ELR (cell line): ENCODE results near the gene OPN1SW.

Experiments used
- DNase-seq: peaks from one replicate; pipeline ENCODE4 v3.0.0-alpha.2; 2015; ENCODE audit warnings: low read depth

OPN1SW gene

GRCh38 chr7:128792471-128793180, 17.0 kb upstream of the OPN1SW start:
- no peak for DNase-seq

- DNase-seq: peak; percentile 54
Observed at GRCh38 chr7:128791972-128792327, 16.4 kb upstream of the OPN1SW start.

- DNase-seq: peak; percentile 67
Observed at GRCh38 chr7:128791121-128791971, 15.8 kb upstream of the OPN1SW start, which contains the start of gene CCDC136. Gene CCDC136 (plus strand): TSS chr7:128791968. CDS start chr7:128792412, 444 bp downstream.

GRCh38 chr7:128790315-128791041, 14.9 kb upstream of the OPN1SW start:
- no peak for DNase-seq

- DNase-seq: no peak
Observed at GRCh38 chr7:128788446-128789412, 13.1 kb upstream of the OPN1SW start.

- no peak for DNase-seq
Observed at GRCh38 chr7:128785738-128786137, 10.1 kb upstream of the OPN1SW start.

- peak; percentile 70 for DNase-seq
Observed at GRCh38 chr7:128783143-128783861, 7.7 kb upstream of the OPN1SW start.

- DNase-seq: no peak
Observed at GRCh38 chr7:128781851-128782250, 6.3 kb upstream of the OPN1SW start.

- no peak for DNase-seq
Observed at GRCh38 chr7:128781126-128781525, 5.5 kb upstream of the OPN1SW start.

- DNase-seq: no peak
Observed at GRCh38 chr7:128778946-128779345, 3.4 kb upstream of the OPN1SW start.

GRCh38 chr7:128777156-128778123, 1.8 kb upstream of the OPN1SW start:
- peak; percentile 24 for DNase-seq

GRCh38 chr7:128774921-128775320, 673 bp downstream of the OPN1SW start:
- no peak for DNase-seq

- DNase-seq: no peak
Observed at GRCh38 chr7:128774029-128774689, 1.4 kb downstream of the OPN1SW start.

GRCh38 chr7:128773604-128774003, 2.0 kb downstream of the OPN1SW start:
- DNase-seq: no peak

- no peak for DNase-seq
Observed at GRCh38 chr7:128770233-128770632, 5.4 kb downstream of the OPN1SW start.

- DNase-seq: no peak
Observed at GRCh38 chr7:128767475-128768110, 8.0 kb downstream of the OPN1SW start.

- DNase-seq: no peak
Observed at GRCh38 chr7:128763541-128763940, 12.1 kb downstream of the OPN1SW start.

GRCh38 chr7:128759242-128759641, 16.4 kb downstream of the OPN1SW start:
- DNase-seq: no peak
